UCSD-AML1 (cell line): ENCODE results near the gene PRM1.
"Not testable (repeated sequence)": the region's sequence is repeated elsewhere in the genome, so short reads cannot be mapped to it uniquely, and the experiment has no call there.

Experiments used
- DNase-seq: peaks from one replicate; lab custom pipeline; 2025; ENCODE audit not compliant: unreplicated experiment; lab: John Stamatoyannopoulos, UW

The PRM1 gene

GRCh38 chr16:11298143-11298900, 17.2 kb upstream of the PRM1 start:
- DNase-seq: no peak

GRCh38 chr16:11297492-11298142, 16.5 kb upstream of the PRM1 start:
- DNase-seq: peak; percentile 87

GRCh38 chr16:11296706-11297491, 15.8 kb upstream of the PRM1 start:
- no peak for DNase-seq

- no peak for DNase-seq
Measured at GRCh38 chr16:11296351-11296705, 15.2 kb upstream of the PRM1 start.

- no peak for DNase-seq
Measured at GRCh38 chr16:11295672-11296071, 14.5 kb upstream of the PRM1 start.

- no peak for DNase-seq
Measured at GRCh38 chr16:11292076-11292748, 11.1 kb upstream of the PRM1 start.

DNA sequence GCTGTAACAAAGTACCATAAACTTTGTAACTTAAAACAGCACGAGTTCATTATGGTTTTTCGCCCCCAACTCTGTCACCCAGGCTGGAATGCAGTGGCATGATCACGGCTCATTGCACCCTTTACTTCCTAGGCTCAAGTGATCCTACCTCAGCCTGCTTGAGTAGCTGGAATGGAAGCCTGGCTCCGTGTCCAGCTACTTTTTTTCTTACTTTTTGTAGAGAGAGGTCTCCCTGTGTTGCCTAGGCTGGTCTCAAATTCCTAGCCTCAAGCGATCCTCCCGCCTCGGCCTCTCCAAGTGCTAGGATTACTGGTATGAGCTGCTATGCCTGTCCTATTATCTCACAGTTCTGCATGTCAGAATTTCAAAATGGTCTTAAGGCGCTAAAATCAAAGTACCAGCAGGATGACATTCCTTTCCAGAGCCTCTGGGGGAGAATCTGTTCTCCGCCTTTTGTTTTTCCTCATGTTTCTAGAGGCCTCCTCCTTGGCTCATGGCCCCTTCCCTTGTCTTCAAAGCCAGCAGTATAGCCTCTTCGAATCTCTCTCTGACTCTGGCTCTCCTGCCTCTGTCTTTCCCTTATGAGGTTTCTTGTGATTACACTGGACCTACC, 10.1 kb upstream of the PRM1 start:
- no peak for DNase-seq

DNA sequence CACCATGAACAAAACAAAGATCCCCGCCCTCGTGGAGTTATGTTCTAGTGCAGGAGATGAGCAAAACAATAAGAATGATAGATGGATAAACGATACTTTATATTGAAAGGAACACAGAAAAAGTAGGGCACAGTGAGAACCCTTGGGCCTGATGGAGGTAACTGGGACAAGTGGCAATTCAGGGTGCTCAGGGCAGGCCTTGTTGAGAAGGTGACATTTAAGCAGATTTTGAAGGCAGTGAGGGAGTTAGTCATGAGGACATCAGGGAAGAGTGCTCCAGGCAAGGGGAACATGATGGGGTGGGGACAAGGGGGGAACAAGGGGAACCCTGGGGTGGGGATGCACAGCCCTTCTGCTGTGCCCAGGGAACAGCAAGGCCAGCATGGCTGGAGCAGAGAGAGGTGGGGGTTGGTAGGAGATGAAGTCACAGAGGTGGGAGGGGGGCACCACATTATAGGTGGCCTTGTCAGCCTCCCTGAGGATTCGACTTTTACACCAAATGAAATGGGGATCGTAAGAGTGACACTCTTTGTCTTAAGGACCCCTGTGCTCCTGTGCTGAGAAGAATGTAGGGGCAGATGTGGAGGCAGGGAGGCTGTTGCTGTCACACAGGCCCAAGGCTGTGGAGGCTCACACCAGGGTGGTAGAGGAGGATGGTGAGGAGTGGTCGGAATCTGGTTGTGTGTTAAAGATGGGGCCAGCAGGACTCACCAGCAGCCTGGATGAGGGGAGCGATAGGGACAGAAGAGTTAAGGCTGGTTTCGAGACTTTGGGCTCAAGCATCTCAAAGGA, 9.2 kb upstream of the PRM1 start:
- DNase-seq: no peak

DNA sequence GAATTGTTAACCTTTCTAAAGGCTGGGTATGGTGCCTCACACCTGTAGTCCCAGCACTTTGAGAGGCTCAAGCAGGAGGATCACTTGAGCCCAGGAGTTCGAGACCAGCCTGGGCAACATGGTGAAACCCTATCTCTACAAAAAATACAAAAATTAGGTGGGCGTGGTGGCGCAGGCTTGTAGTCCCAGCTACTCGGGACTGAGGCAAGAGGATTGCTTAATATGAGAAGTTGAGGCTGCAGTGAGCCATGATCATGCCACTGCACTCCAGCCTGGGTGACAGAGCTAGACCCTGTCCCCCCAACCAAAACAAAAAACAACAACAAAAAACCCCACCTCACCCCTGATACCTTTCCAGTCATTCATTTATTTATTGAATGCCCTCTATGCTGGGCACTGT, 8.6 kb upstream of the PRM1 start:
- not testable (repeated sequence) for DNase-seq

GRCh38 chr16:11289202-11289601, 8.1 kb upstream of the PRM1 start:
- no peak for DNase-seq

DNA sequence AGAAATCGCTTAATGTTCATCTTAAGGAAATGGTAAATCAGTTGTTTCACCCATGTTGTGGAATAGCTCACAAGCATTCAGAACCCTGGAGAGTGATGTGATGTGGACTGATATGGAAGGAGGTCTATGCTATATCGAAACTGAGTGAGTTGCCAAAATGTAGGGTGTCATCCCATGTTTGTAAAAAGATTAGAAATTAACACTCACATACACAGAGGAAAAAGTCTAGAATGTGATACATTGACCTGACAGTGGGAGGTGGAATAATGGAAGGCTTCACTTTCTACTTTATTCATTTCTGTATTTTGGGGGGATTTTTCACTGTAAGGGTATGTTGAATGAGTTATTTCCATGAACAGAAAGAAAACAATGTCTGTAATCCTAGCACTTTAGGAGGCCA, 4.7 kb upstream of the PRM1 start:
- no peak for DNase-seq

- no peak for DNase-seq
Measured at GRCh38 chr16:11283820-11284248, 2.7 kb upstream of the PRM1 start.

GRCh38 chr16:11278681-11279628, 2.2 kb downstream of the PRM1 start:
- DNase-seq: no peak

DNA sequence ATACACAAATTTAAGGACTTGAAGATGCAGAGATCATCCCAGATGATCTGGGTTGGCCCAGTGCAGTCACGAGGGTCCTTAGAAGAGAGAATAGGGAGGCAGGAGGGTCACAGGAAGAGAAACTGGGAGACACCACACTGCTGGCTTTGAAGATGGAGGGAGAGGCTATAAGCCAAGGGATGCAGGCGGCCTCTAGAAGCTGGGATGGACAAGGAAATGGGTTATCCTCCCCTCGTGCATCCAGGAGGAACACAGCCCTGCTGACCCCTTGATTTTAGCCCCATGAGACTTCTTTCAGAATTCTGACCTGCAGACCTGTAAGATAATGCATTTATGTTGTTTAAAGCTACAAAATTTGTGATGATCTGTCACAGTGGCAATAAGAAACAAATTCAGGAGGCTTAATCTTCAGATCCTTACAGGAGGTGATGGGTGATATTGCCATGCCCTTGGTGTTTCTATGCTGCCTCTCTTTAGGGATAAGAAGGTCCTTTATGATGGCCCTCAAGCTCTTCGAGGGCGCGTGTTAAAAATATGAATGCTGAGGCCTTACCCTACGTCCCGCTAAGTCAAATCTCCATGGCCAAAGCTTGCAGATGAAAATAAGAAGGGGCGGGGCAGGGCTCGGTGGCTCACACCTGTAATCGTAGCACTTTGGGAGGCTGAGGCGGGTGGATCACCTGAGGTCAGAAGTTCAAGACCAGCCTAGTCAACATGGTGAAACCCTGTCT, 3.4 kb downstream of the PRM1 start:
- no peak for DNase-seq

- DNase-seq: no peak
Measured at GRCh38 chr16:11276896-11277593, 4.1 kb downstream of the PRM1 start.

DNA sequence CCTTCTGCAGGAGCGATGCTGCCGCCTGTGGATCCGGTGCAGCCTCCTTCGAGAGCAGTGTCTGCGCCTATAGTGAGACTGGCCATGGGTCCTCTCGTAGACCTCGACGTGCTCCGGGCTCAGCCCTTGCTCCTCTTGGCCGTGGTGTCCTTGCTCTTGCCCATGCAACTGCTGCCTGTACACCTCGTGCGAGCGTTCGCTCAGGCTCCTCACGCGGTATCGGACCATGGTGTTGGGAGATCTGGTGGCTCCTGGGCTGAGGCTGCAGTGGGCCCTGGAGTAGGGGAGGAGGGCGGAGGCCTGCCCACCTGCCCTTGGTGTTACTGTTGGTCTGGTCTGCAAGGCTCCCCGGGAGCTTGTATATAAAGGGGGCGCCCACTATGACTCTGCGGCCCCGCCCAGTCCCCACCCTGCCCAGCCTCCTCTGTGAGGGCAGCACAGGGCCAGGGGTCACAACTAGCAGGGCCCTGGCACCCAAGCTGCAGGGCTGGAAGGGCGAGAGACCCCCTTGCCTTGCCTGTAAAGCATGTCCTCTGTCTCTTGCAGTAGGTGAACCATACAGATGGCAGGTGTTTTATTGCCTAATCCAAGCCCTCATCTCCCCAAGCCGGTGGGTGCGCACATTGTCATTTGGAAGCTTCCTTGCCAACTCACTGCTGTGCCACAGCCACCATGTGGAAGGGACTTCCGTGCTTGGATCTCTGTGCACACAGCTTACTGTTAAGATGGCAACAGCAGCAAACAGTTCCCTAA, 4.8 kb downstream of the PRM1 start, which contains the start of gene PRM2:
TSS of gene PRM2 (minus strand) at position 338 of the 753 bp plus-strand sequence. CDS start at position 228, 110 bp downstream.
- DNase-seq: no peak

DNA sequence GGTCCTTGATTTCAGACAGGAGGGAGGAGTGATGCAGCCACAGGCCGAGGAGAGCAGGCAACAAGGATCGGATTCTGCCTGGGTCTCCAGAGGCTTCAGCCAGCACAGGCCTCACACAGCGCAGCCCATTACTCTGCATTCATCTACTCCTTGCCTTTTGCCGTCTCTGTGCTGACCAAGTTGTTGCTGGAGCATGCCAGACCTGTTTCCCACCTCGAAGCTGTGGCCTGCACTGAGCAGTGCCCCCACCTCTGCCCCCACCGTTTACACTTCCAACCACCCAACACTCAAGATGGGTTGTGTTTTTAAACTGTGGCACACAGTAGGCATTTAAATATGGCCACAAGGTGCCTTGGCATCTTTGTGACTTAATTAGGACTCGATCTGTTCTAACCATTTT, 6.2 kb downstream of the PRM1 start:
- no peak for DNase-seq
